Activated T-helper 9 cell treated with anti-CD3 and anti-CD28 coated beads, Interleukin-2, amount 50 U/mL, for 16 hours (primary cell): ENCODE results near the gene SEMA4D.

ENCODE experiments used
- DNase-seq: peaks from one replicate; pipeline ENCODE4 v3.0.0-alpha.2; 2020; ENCODE audit warnings: low read depth

The SEMA4D gene

GRCh38 chr9:89529243-89530035, 31.5 kb upstream of the SEMA4D start:
- no peak for DNase-seq

GRCh38 chr9:89528540-89528939, 30.6 kb upstream of the SEMA4D start:
- no peak for DNase-seq

GRCh38 chr9:89528131-89528530, 30.2 kb upstream of the SEMA4D start:
- no peak for DNase-seq

GRCh38 chr9:89527084-89527483, 29.2 kb upstream of the SEMA4D start:
- no peak for DNase-seq

- no peak for DNase-seq
Observed at GRCh38 chr9:89526667-89527066, 28.8 kb upstream of the SEMA4D start.

- no peak for DNase-seq
Observed at GRCh38 chr9:89525446-89526374, 27.8 kb upstream of the SEMA4D start.

GRCh38 chr9:89524963-89525362, 27.1 kb upstream of the SEMA4D start:
- no peak for DNase-seq

- DNase-seq, result peak; percentile 22
Observed at GRCh38 chr9:89523948-89524347, 26.0 kb upstream of the SEMA4D start.

- DNase-seq, result no peak
Observed at GRCh38 chr9:89522959-89523285, 25.0 kb upstream of the SEMA4D start.

- DNase-seq, result peak; percentile 51
Observed at GRCh38 chr9:89522261-89522958, 24.5 kb upstream of the SEMA4D start.

GRCh38 chr9:89519366-89519805, 21.5 kb upstream of the SEMA4D start:
- no peak for DNase-seq

- no peak for DNase-seq
Observed at GRCh38 chr9:89518466-89519365, 20.8 kb upstream of the SEMA4D start.

GRCh38 chr9:89515416-89515815, 17.5 kb upstream of the SEMA4D start:
- no peak for DNase-seq

- DNase-seq, result no peak
Observed at GRCh38 chr9:89514956-89515355, 17.0 kb upstream of the SEMA4D start.

GRCh38 chr9:89514337-89514736, 16.4 kb upstream of the SEMA4D start:
- no peak for DNase-seq

- DNase-seq, result no peak
Observed at GRCh38 chr9:89513837-89514236, 15.9 kb upstream of the SEMA4D start.

GRCh38 chr9:89512382-89512781, 14.5 kb upstream of the SEMA4D start:
- no peak for DNase-seq

- no peak for DNase-seq
Observed at GRCh38 chr9:89508951-89509615, 11.2 kb upstream of the SEMA4D start.

- no peak for DNase-seq
Observed at GRCh38 chr9:89505911-89506310, 8.0 kb upstream of the SEMA4D start.

- no peak for DNase-seq
Observed at GRCh38 chr9:89505048-89505447, 7.1 kb upstream of the SEMA4D start.

- DNase-seq, result no peak
Observed at GRCh38 chr9:89502671-89503070, 4.8 kb upstream of the SEMA4D start.
